K562 (cell line): Measurements from ENCODE around the gene NRTN. TPM values are rescaled to one million over a fixed set of nuclear protein-coding genes. Genes with fewer than 3 reads are reported as not detected.

Source experiments
- CCAR2 ChIP-seq: fragments of 200-400 bp; formaldehyde crosslinking; IDR thresholded peaks from 2 replicates; pipeline ENCODE4 v1.6.1; 2017; ENCODE audit warnings: mild to moderate bottlenecking, low read depth, low read length
- CEBPG ChIP-seq, 3 experiments: fragments of 200-800 bp in 1 of 3; sonication (Bioruptor generic) in 1 of 3; sonication (generic) in 1 of 3; formaldehyde crosslinking in 1 of 3; IDR thresholded peaks in 2 of 3; conservative IDR thresholded peaks in 1 of 3; 2 replicates each; pipeline versions ENCODE4 v1.6.1 to v1.8.0; 2016 to 2022; ENCODE audit warnings: missing compliant biosample characterization in 2 of 3, missing genetic modification characterization in 2 of 3, mild to moderate bottlenecking in 1 of 3, missing genetic modification reagents in 1 of 3
- CLOCK ChIP-seq: fragments of 250-450 bp; sonication (Bioruptor Pico); IDR thresholded peaks from 2 replicates; pipeline ENCODE4 v1.4.0; 2020; ENCODE audit warnings: mild to moderate bottlenecking, moderate library complexity, borderline replicate concordance
- CSDE1 ChIP-seq, 2 experiments: fragments of 450-650 bp; IDR thresholded peaks; 2 replicates each; pipeline ENCODE4 v1.6.1; 2016; ENCODE audit warnings: mild to moderate bottlenecking in 1 of 2
- GTF2E2 ChIP-seq: fragments of 200-800 bp; sonication (Bioruptor generic); IDR thresholded peaks from 2 replicates; pipeline ENCODE4 v1.6.1; 2016; ENCODE audit warnings: missing genetic modification characterization, missing compliant biosample characterization
- HLTF ChIP-seq: fragments of 450-650 bp; IDR thresholded peaks from 2 replicates; pipeline ENCODE4 v1.6.1; 2016
- ILK ChIP-seq: fragments of 450-650 bp; IDR thresholded peaks from 2 replicates; pipeline ENCODE4 v1.6.1; 2016; ENCODE audit warnings: missing genetic modification characterization, low read depth, mild to moderate bottlenecking, missing compliant biosample characterization, moderate library complexity, borderline replicate concordance
- MTA1 ChIP-seq: fragments of 450-650 bp; IDR thresholded peaks from 2 replicates; pipeline ENCODE4 v1.6.1; 2017; ENCODE audit warnings: borderline replicate concordance
- NR3C1 ChIP-seq: sonication (generic); formaldehyde crosslinking; IDR thresholded peaks from 2 replicates; pipeline ENCODE4 v1.8.1; 2022; ENCODE audit warnings: missing genetic modification reagents
- PPARD ChIP-seq: fragments of 250-450 bp; sonication (Bioruptor Pico); IDR thresholded peaks from 2 replicates; pipeline ENCODE4 v1.8.0; 2022; ENCODE audit warnings: inconsistent platforms, mild to moderate bottlenecking, moderate library complexity
- PTRF ChIP-seq: fragments of 450-650 bp; IDR thresholded peaks from 2 replicates; pipeline ENCODE4 v1.6.1; 2016; ENCODE audit warnings: mild to moderate bottlenecking, missing genetic modification characterization, missing compliant biosample characterization
- RNF219 ChIP-seq: fragments of 250-450 bp; sonication (Bioruptor Pico); IDR thresholded peaks from 2 replicates; pipeline ENCODE4 v1.5.0; 2022; ENCODE audit warnings: mild to moderate bottlenecking
- SP1 ChIP-seq: sonication (generic); formaldehyde crosslinking; IDR thresholded peaks from 2 replicates; pipeline ENCODE4 v1.8.1; 2022; ENCODE audit warnings: mild to moderate bottlenecking, missing genetic modification reagents
- SP2 ChIP-seq: IDR thresholded peaks from 2 replicates; pipeline ENCODE4 v1.6.1; 2011; ENCODE audit warnings: mild to moderate bottlenecking, low read depth, low read length, moderate library complexity; ENCODE audit not compliant: poor library complexity, severe bottlenecking; ENCODE audit errors: extremely low read depth
- TARDBP ChIP-seq: fragments of 450-650 bp; IDR thresholded peaks from 2 replicates; pipeline ENCODE4 v1.6.1; 2016
- XRCC4 ChIP-seq: IDR thresholded peaks from one replicate; pipeline ENCODE4 v1.6.1; 2011; ENCODE audit not compliant: insufficient read depth, insufficient read length; ENCODE audit errors: extremely low read depth
- ZBTB5 ChIP-seq: fragments of 450-650 bp; IDR thresholded peaks from 2 replicates; pipeline ENCODE4 v1.6.1; 2017; ENCODE audit warnings: antibody characterized with exemption
- polyA plus RNA-seq, 8 experiments: library from polyadenylated mRNA; depleted of rRNA in 4 of 8; stranded (reverse) in 5 of 8; unstranded in 3 of 8; fragments of >200 nt; fragmentation: Nextera tagmentation in 2 of 8; fragmentation: Illumina TruSeq in 1 of 8; extraction: Ambion mirVana in 2 of 8; extraction: Trizol in 1 of 8; gene quantifications; 2 replicates each; pipeline versions ENCODE4 v1.2.1 to v1.2.3, GENCODE V29; 2011 to 2014; ENCODE audit warnings: inconsistent platforms in 1 of 8, missing spikeins in 1 of 8
- total RNA-seq, 7 experiments: library from RNA; depleted of rRNA in 6 of 7; stranded (reverse); fragments of >200 nt in 6 of 7; fragmentation: Illumina TruSeq in 2 of 7; extraction: Trizol in 2 of 7; gene quantifications; 2 replicates each; pipeline versions ENCODE4 v1.2.1 to v1.2.3, GENCODE V29; 2011 to 2021; ENCODE audit warnings: low replicate concordance in 1 of 7

The NRTN gene
- total and polyA plus RNA-seq, 9 of the 15 experiments (the other 6 are each of a cell fraction or from before 2014, with no cell fraction given), result 0.62 to 8.1 (median 1.6) TPM; not detected in 2

GRCh38 chr19:5799247-5800241 lies 5.3 kb upstream of the NRTN start (continued):
- TF ChIP-seq CEBPG (CRISPR knock-in tag; IDR thresholded peaks at IDR 0.05) (no peak; the same call in 1 of the 2 replicates), CEBPG (tag; conservative IDR thresholded peaks at IDR 0.05 in 1 of 2, IDR thresholded peaks at IDR 0.05 in 1 of 2) (peak in 1 of 2 experiments; percentile 14; a peak in 1 of 4 replicates), CCAR2 (no peak), PTRF (tag) (no peak), TARDBP (peak; percentile 70; the same call in 1 of the 2 replicates), PPARD (CRISPR knock-in tag) (no peak), CSDE1 (IDR thresholded peaks at IDR 0.05) (no peak), CLOCK (CRISPR knock-in tag) (no peak), ILK (tag) (no peak), RNF219 (CRISPR knock-in tag) (no peak), NR3C1 (no peak), SP1 (CRISPR knock-in tag) (peak; percentile 78), GTF2E2 (tag) (no peak), MTA1 (peak; percentile 86; the same call in 1 of the 2 replicates), XRCC4 (no peak), ZBTB5 (no peak), SP2 (no peak), HLTF (peak; percentile 60)
